Measurements from ENCODE around the gene USP22. TPM values are rescaled to one million over a fixed set of nuclear protein-coding genes. Genes with fewer than 3 reads are reported as not detected.

The USP22 gene
- total RNA-seq, 4 donors from 2014 or later = 101 to 128 (median 104) TPM

DNA sequence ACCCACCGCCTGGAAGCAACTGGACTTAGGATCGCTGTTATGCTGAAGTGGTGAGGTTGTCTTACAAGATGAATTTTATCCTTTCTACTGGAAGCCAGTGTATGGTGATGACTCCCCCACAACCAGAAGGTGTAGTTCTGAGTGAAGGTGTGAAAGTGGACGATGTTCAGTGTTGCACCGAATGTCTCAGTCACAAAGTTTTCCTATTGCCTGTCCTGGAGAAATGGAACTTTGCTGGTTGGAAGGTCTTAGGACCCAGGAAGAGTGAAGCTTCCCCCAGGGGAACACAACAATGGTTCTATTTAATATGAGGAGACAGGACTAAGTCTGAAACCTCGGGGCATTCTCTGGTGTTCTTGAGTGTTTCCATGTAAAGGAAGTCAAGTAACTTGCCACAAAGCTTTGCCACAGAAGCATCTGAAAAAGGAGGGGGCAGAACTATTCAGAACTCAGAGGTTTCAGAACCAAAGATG, 44.2 kb downstream of the USP22 start:
- ATAC-seq = no peak
- WGBS, 2 donors (ENCODE audit: low coverage in 1 of 2) = 40 to 76% methylated on average over 2 to 4 of the region's 5 CpGs
- no peaks in the 10 kb centered on the region for H3K9me3 ChIP-seq
- H3K36me3 ChIP-seq = peaks cover 0 to 33% of the 10 kb centered on the region in 2 donors
- peak overlapping the region in 3 of 4 donors; percentile 62 to 73 (median 66) for H3K27ac ChIP-seq
- no peaks in the 10 kb centered on the region for H3K27me3 ChIP-seq
- no peak overlapping the region for H3K4me3 ChIP-seq
- TF ChIP-seq POLR2A (IDR thresholded peaks at IDR 0.05) (no peak), EP300 (IDR thresholded peaks at IDR 0.05) (no peak), POLR2AphosphoS5 (IDR thresholded peaks at IDR 0.05) (no peak)
- TF ChIP-seq, protein P1, sequence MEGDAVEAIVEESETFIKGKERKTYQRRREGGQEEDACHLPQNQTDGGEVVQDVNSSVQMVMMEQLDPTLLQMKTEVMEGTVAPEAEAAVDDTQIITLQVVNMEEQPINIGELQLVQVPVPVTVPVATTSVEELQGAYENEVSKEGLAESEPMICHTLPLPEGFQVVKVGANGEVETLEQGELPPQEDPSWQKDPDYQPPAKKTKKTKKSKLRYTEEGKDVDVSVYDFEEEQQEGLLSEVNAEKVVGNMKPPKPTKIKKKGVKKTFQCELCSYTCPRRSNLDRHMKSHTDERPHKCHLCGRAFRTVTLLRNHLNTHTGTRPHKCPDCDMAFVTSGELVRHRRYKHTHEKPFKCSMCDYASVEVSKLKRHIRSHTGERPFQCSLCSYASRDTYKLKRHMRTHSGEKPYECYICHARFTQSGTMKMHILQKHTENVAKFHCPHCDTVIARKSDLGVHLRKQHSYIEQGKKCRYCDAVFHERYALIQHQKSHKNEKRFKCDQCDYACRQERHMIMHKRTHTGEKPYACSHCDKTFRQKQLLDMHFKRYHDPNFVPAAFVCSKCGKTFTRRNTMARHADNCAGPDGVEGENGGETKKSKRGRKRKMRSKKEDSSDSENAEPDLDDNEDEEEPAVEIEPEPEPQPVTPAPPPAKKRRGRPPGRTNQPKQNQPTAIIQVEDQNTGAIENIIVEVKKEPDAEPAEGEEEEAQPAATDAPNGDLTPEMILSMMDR (IDR thresholded peaks at IDR 0.05) = no peak
- peaks cover 4 to 64% (median 26%) of the 10 kb centered on the region in 3 donors for H3K4me1 ChIP-seq

DNA sequence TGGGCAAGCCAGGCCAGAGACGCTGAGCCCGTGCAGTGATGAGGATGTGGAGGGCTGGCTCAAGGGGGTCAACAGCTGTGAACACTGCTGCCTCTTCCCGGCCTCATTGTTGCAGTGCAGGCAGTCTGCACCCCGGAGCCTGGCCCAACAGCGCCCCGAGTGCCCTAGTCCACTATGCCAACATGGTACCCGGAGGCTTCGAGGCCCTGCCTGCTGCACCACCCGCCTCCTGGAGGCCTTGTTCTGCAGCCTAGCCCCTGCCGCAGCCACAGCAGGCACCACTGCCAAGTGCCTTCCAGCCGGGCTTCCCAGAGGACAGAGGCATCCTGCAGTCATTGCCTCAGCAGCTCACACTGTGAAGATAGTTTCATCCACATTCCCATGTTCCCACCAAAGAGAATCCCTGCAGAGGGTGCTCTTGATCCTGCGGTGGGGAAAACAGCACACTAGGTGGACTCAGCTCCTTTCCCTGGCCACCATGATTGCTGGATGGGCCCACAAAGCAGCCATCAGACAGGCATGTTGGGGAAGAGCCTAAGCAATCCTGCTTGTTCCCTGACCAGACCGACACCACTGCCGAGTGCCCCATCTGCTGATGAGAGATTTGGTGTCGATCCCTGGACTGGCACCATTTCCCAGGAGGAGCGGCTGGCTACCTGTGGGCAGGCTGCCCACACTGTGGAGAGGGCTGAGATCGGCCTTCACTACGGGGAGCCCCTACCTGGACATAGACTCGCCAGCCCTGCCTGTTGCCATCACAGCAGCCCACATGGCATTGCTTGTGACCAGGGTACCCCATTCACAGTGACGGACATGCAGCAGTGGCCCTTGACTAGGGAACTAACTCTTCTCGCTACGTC, 44.9 kb downstream of the USP22 start:
- no peak overlapping the region for H3K4me3 ChIP-seq
- peak overlapping the region in 3 of 4 donors; percentile 62 to 73 (median 66) for H3K27ac ChIP-seq
- 50 to 80% methylated on average over 2 to 4 of the region's 22 CpGs for WGBS, 2 donors (ENCODE audit: low coverage in 1 of 2)
- TF ChIP-seq POLR2A (IDR thresholded peaks at IDR 0.05) (no peak), POLR2AphosphoS5 (IDR thresholded peaks at IDR 0.05) (no peak), EP300 (IDR thresholded peaks at IDR 0.05) (no peak)
- TF ChIP-seq, protein P1 (IDR thresholded peaks at IDR 0.05) = no peak
- H3K4me1 ChIP-seq = peaks cover 4 to 62% (median 26%) of the 10 kb centered on the region in 3 donors
- peaks cover 0 to 27% of the 10 kb centered on the region in 2 donors for H3K36me3 ChIP-seq
- no peaks in the 10 kb centered on the region for H3K9me3 ChIP-seq
- H3K27me3 ChIP-seq = no peaks in the 10 kb centered on the region
- no peak for ATAC-seq

DNA sequence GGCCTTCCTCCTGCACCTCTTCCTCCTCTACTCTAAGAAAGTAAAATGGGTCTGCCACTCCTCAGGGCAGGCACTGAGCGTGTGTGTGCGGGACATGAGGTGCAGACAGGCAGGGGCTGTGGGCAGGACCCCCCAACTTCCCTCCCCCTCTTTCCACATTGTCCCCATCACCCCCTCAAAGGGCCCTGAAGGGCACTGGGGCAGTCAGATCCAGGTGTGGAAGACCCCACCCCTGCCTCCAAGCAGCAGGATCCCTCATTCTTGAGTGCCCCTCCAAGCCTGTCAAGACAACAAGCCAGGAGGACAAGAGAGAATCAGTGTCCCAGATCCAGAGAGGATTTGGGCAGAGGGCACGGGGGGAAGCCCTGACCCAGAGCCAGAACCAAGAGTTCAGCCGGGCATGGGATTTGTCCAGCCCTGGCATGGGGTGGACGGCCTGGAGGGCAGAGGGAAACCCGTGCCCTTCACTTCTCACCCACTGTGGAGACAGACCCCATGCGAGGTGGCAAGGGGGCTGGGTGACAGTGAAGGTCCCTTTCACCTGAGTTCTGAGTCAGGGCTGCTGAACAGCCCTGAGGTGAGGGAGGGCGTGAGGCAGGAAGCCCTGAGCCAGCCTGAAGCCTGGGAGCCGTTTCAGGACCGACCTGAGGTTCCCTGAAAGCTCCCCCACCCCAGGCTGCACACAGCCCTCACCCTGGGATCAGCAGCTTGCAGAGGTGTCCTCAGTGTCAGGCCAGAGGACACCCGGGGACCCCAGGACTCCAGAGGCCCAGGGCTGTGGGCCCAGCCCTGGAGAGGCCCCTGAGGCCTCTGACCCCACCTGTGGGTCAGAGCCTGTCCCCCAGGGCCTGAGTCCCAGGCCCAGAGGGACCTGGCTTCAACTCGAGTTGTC, 45.8 kb downstream of the USP22 start:
- Histone ChIP-seq H3K4me1 (peaks cover 4 to 59% (median 29%) of the 10 kb centered on the region in 3 donors), H3K36me3 (peaks cover 0 to 17% of the 10 kb centered on the region in 2 donors), H3K27me3 (no peaks in the 10 kb centered on the region), H3K9me3 (no peaks in the 10 kb centered on the region), H3K4me3 (no peak overlapping the region), H3K27ac (peak overlapping the region in 2 of 4 donors; percentile 52 to 62)
- TF ChIP-seq EP300 (IDR thresholded peaks at IDR 0.05) = no peak
- no peak for TF ChIP-seq POLR2A (IDR thresholded peaks at IDR 0.05)
- no peak for TF ChIP-seq POLR2AphosphoS5 (IDR thresholded peaks at IDR 0.05)
- TF ChIP-seq, protein P1 (IDR thresholded peaks at IDR 0.05) = no peak
- WGBS, 2 donors (ENCODE audit: low coverage in 1 of 2) = 90% methylated on average over 2 of the region's 12 CpGs; no CpG with 5 or more reads in 1 of the 2 donors
- no peak for ATAC-seq

DNA sequence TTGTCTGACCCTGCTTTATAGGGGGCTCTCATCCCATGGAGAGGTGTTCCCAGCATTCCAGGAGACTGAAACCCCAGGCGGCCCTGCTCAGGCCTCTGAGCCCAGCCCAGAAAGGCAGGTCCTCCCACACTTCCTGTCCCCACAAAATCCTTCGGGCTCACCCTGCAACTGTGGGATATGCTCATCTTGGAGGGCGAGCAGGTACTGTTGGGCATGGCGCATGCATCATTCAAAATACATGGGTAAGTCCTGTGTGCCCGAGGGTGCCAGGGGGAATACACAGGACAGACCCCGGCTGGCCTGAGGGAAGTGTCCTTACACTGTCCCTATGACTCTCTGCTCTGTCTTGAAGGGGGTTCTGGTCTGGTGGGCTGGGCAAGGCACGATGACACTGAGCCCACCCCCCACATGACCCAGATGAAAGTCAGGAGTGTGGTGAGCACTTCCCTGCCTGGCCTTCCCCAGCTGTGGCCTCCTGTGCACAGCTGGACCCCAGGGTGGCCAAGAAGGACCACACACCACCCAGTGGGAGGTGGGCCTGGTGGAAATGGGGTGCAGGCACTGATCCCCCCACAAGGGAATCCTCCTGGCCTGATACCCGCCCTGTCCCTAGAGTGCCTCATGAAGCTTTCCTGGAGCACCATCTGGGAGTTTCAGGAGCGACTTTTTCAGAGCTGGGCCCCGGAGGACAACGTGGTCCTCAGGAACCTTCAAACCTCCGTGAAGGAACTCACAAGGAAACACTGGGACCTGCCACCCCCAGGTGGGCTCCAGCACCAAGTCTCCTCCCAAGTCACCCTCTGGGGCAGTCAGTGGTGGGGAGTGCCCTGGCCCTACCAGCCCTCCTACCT, 46.7 kb downstream of the USP22 start:
- peaks cover 0 to 11% of the 10 kb centered on the region in 2 donors for H3K36me3 ChIP-seq
- H3K9me3 ChIP-seq = no peaks in the 10 kb centered on the region
- 80 to 100% methylated on average over 1 of the region's 12 CpGs for WGBS, 2 donors (ENCODE audit: low coverage in 1 of 2)
- H3K4me1 ChIP-seq = peaks cover 4 to 50% (median 22%) of the 10 kb centered on the region in 3 donors
- TF ChIP-seq POLR2A (IDR thresholded peaks at IDR 0.05) (no peak), POLR2AphosphoS5 (IDR thresholded peaks at IDR 0.05) (no peak), EP300 (IDR thresholded peaks at IDR 0.05) (no peak)
- TF ChIP-seq, protein P1 (IDR thresholded peaks at IDR 0.05) = no peak
- ATAC-seq = no peak
- no peaks in the 10 kb centered on the region for H3K27me3 ChIP-seq
- H3K27ac ChIP-seq = no peak overlapping the region
- H3K4me3 ChIP-seq = no peak overlapping the region

All from gastroesophageal sphincter (tissue), 4 donors.